ENCODE results near the gene PLA2G4C.

Gene PLA2G4C

GRCh38 chr19:48139053-48139452 lies 28.4 kb upstream of the PLA2G4C start:
- TF ChIP-seq CTCF (IDR thresholded peaks at IDR 0.05): no peak

GRCh38 chr19:48137411-48137810 lies 26.8 kb upstream of the PLA2G4C start:
- TF ChIP-seq CTCF (IDR thresholded peaks at IDR 0.05): no peak

- TF ChIP-seq CTCF (IDR thresholded peaks at IDR 0.05): no peak
Observed at GRCh38 chr19:48136547-48136946, 25.9 kb upstream of the PLA2G4C start.

GRCh38 chr19:48135411-48135810 lies 24.8 kb upstream of the PLA2G4C start:
- TF ChIP-seq CTCF (IDR thresholded peaks at IDR 0.05): no peak

- TF ChIP-seq CTCF (IDR thresholded peaks at IDR 0.05): no peak
Observed at GRCh38 chr19:48133094-48133493, 22.5 kb upstream of the PLA2G4C start.

GRCh38 chr19:48127561-48127960 lies 16.9 kb upstream of the PLA2G4C start:
- TF ChIP-seq CTCF (IDR thresholded peaks at IDR 0.05): no peak

GRCh38 chr19:48123907-48124651 lies 13.5 kb upstream of the PLA2G4C start:
- TF ChIP-seq CTCF (IDR thresholded peaks at IDR 0.05): no peak

- TF ChIP-seq CTCF (IDR thresholded peaks at IDR 0.05): no peak
Observed at GRCh38 chr19:48122421-48122820, 11.8 kb upstream of the PLA2G4C start.

Data from LNCAP (cell line).